Coronary artery (tissue), 2 donors: ENCODE results near the gene SLCO2B1.

Experiments used
- DNase-seq: peaks from one replicate; pipeline ENCODE4 v3.0.0-alpha.2; 2017; ENCODE audit warnings: low spot score
- H3K27ac ChIP-seq, 2 donors: fragments of 200-600 bp; sonication (generic); one replicate each; pipeline ENCODE4 v1.5.1; 2016 to 2019
- H3K4me3 ChIP-seq: fragments of 200-600 bp; sonication (generic); 2 replicates; pipeline ENCODE4 v1.5.1; 2016; ENCODE audit warnings: mild to moderate bottlenecking, moderate library complexity
- TF ChIP-seq, protein P1 (sequence below): fragments of 200-600 bp; sonication (generic); IDR thresholded peaks from one replicate; pipeline ENCODE4 v1.5.1; 2019; ENCODE audit warnings: antibody characterized with exemption

SLCO2B1 gene

DNA sequence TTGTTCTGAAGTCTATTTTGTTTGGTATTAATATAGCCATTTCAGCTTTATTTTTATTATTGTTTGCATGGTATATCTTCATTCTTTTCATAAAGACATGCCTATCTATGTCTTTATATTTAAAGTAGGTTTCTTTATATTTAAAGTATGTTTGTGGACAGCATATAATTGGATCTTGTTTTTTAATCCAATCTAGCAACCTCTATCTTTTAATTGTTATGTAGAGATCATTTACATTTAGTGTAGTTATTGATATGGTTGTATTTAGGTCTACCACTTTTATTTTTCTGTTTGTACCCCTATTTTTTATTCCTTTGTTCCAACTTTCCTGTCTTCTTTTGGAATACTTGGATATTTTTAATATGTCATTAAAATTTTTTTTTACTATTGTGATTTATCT is 103.4 kb downstream of the SLCO2B1 start:
- no peak overlapping the region for H3K27ac ChIP-seq
- H3K4me3 ChIP-seq = no peak overlapping the region
- DNase-seq = no peak
- TF ChIP-seq, protein P1, sequence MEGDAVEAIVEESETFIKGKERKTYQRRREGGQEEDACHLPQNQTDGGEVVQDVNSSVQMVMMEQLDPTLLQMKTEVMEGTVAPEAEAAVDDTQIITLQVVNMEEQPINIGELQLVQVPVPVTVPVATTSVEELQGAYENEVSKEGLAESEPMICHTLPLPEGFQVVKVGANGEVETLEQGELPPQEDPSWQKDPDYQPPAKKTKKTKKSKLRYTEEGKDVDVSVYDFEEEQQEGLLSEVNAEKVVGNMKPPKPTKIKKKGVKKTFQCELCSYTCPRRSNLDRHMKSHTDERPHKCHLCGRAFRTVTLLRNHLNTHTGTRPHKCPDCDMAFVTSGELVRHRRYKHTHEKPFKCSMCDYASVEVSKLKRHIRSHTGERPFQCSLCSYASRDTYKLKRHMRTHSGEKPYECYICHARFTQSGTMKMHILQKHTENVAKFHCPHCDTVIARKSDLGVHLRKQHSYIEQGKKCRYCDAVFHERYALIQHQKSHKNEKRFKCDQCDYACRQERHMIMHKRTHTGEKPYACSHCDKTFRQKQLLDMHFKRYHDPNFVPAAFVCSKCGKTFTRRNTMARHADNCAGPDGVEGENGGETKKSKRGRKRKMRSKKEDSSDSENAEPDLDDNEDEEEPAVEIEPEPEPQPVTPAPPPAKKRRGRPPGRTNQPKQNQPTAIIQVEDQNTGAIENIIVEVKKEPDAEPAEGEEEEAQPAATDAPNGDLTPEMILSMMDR = no peak
